Left renal pelvis (tissue), 4 donors: Measurements from ENCODE around the gene TMEM18. TPM values are rescaled to one million over a fixed set of nuclear protein-coding genes. Genes with fewer than 3 reads are reported as not detected.
"Not testable (repeated sequence)": the region's sequence is repeated elsewhere in the genome, so short reads cannot be mapped to it uniquely, and the experiment has no call there.

Experiments
- DNase-seq, 4 donors: peaks; one replicate each; pipeline ENCODE4 v3.0.0-alpha.2; 2013; ENCODE audit warnings: low read depth in 4 of 4, low spot score in 3 of 4
- polyA plus RNA-seq, 4 donors: library from polyadenylated mRNA; unstranded; fragments of 120-200 nt; gene quantifications; one replicate each; pipeline ENCODE4 v1.2.1, GENCODE V29; 2013; ENCODE audit not compliant: insufficient read length in 4 of 4

The TMEM18 gene
- polyA plus RNA-seq, 4 donors: 50.1 to 60.8 (median 56.5) TPM

DNA sequence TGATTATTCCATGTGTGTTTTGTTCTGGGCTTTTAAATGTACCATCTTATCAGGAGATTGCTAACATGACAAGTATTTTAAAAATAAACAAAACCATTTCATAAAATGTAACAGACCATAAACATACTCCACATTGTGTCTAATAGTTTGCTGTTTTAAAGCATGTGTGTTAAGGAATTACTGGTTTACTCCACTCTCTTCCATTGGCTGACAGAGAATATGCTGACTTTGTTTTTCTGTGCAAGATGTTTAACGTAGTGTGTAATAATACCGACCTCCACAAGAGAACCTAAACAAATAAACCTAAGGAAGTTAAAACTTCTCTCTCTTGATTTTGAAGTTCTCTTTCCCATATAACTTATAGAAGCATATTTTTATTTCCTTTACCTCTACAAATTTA lies 17.0 kb upstream of the TMEM18 start:
- DNase-seq: no peak

DNA sequence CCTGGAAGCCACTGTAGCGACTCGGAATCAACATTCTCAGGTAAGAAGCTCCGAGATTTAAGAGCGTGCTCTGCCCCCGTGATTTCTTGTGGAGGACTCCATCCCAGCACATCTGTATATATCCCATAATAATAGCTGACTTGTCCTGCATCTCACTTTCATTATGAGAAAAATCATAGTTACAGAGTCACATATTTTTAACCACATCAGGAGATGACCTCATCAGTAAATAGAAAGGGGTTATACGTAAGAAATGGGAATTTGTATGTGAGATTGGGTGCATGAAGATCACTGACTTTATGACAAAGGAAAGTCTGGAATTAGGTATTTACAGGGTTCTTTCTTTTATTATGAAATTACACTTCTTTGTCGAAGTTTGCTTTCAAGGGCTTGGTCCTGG lies 16.4 kb upstream of the TMEM18 start:
- DNase-seq: no peak

DNA sequence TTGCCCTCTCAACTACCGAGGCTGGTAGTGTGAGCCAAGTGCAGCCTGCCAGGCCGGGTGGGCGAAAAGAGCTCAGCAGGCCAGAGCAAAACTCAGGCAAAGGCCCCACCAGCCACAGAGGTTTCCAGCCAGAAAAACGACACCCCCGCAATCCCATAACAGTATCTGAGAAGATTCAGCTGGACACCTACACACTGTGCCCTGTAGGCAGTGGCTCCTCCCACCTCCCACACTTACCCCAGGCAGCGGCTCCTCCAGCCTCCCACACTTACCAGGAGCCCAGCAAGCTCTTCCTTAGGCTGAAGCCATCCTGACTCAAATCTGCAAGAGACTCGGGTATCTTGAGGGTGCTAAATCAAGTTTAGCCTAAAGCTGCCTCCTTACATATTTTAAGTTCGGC lies 15.6 kb upstream of the TMEM18 start:
- DNase-seq: peak in 1 of 4 donors; percentile 61

DNA sequence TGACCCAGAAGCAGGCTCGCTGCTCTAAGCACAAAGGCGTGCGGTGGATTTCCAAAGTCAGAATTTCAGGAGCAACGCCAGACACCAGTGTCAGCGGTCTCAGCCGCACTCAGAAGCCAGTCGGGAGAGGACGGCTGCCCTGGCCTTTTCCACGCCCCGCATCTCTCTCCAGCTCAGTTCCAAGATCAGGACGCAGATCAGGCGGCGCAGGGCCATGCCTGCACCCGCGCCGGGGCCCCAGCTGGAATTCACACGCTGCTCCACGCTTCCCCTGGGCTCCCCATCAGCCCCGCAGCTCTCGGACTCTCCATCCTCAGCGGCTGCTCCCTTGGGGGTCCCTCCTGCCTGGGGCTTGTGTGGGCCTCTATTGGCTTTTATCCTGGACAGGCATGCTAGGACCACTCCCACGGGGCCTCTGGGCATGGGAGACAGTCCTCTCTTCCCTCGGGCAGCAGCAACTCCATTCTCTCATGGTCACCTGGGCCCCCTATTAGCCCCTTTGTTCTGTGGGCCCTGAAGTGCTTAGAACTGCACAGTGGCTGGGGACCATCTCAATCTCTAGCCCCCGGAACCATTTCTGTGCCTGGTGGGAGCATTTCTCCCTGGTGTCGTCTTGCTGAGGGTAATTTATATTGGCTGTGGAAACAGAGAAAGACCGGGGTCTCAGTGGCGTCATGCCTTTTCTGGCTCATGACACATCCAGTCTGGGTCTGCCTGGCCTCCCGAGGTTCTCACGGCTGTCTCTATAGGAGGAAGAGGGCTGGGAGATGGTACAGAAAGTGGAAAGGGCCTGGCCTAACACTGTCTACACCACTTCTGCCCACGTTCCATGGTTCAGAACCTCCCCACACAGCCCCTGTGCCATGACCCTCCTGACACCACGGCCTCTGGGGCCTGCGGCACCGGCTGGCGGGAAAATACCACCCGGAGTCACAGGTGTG lies 14.9 kb upstream of the TMEM18 start:
- no peak for DNase-seq

DNA sequence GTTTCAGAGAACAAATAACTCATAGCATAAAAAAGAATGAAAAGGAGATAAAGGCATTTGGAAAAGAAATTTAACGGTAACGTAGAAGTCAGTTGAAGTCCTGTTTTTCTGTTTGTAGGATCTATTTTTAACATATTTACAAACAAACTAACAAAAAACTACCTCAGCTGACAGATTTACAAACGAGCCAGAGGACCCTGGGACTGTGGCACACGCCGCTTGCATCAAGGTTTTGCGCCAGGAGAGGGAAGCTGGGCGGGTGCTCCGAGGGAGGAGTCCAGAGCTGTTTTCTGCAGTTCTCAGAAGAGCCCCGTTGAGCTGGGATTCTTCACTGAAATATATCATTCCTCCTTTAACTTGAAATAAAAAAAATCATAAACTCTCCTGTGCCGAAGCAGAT lies 13.6 kb upstream of the TMEM18 start:
- DNase-seq: no peak

DNA sequence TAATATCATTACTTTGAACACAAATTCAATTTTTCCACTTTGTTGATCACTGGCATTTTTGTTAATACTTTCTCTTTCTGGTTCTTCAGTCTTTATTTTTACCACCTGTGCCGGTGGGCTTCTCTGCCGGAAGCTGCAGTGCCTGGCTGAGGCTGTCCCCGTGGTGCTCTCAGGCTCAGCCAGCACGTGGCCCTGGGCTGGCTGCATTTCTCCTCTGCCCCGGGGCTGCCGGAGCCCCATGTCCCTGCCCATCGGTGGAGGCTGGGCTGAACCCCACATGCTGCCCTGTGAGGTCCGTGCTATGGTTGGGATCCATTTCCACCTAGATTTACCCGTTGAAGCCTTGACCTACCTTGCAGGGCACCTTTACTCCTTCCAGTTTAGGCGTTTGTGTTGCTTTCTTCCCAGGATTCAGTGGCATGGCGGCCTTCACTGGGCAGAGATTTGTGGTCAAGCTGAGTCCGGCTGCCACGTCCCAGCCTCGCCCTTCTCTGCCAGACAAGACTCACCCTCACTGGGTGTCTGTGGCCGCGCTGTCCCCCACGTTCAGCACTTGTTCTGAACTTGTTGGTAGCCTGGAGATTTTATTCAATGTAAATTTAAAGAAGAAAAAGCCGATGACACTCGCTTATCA lies 12.8 kb upstream of the TMEM18 start:
- no peak for DNase-seq

DNA sequence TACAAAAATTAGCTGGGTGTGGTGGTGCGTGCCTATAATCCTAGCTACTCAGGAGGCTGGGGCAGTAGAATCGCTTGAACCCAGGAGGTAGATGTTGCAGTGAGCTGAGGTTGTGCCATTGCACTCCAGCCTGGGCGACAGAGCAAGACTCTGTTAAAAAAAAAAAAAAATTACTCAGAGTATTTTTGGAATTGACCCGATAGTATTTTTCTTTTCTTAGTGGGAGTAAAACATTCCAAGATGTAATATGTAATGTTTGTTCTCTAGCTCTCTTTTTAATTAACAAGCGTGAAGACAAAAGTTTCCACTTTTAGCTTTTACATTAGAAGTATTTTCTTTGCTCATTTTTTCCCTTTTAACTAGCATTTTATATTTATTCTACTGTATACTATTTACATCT lies 12.0 kb upstream of the TMEM18 start:
- no peak for DNase-seq

DNA sequence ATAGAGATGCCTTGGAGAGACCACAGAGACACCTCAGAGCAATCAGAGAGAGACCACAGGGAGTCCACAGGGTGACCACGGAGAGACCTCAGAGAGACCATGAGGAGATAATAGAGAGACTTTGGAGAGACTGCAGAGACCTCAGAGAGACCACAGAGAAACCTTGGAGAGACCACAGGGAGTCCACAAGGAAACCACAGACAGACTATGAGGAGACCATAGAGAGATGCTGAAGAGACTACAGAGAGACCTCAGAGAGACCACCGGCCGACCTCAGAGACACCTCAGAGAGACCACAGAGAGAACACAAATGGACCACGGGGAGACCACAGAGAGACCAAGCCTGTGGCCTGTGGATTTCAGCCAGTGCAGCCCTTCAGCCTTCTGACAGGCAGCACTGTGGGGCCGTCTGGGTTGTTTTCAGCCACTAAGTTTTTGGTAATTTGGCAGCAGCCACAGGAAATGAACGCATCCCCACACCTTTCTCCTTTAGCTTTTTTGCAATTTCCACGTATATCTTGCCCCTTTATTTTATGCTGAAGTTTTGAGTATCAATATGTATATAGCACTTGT lies 11.4 kb upstream of the TMEM18 start:
- DNase-seq: no peak

DNA sequence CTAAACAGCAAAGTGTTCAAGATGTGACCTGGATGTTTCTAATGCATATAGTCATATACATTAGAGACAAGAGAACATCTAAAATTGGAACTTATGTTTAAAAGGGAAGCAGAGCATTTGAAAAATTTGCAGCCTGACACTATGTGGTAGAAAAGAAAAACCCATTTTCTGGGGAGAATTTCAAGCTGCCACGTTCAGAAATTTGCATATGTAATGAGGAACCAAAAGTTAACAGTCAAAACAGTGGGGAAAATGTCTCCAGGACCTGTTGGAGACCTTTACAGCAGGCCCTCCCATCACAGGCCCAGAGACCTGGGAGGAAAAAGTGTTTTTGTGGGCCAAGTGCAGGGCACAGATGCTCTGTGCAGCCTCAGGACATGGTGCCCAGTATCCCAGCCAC lies 8.2 kb upstream of the TMEM18 start:
- no peak for DNase-seq

DNA sequence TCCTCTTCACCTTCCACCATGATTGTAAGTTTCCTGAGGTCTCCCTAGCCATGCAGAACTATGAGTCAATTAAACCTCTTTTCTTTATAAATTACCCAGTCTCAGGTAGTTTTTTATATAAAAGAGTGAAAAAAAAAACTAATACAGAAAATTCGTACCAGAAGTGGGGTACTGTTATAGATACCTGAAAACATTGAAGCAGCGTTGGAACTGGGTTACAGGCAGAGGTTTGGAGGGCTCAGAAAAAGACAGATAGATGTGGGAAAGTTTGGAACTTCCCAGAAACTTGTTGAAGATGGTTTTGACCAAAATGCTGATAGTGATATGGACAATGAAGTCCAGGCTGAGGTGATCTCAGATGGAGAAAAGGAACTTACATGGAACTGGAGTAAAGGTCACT lies 7.7 kb upstream of the TMEM18 start:
- DNase-seq: not testable (repeated sequence)

DNA sequence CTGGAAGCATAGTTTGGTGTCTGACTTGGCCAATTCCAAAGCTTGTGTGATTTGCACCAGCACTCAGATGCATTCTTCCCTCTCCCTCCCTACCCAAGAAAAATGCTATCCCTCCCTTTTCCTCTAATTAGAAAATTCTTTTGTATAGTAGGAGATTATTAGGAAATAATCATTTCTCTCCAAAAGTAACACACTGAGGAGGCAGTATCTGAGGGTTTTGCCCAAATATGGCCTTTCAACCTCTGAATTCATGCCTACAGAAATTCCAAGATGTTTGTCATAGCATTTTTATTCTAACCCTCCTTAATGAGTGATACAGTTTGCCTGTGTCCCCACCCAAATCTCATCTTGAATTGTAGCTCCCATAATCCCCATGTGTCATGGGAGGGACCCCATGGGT lies 5.0 kb upstream of the TMEM18 start:
- DNase-seq: no peak

DNA sequence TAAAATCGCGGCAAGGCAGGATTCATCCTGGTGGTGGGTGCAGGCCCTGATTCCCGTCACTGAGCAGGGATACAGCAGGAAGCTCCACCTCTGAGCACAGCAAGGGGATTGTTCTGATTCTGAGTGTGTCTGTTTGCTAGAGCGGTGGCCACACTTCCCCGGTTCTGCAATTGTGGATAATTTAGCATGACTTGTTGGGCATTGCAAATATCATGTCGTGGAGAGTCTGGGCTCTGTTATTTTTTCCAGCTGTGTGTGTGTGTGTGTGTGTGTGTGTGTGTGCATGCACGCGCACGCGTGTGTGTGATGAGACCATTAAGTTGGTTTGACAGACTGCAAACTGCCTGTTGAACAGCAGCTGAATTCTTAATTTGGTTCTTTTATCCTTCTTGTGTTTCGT lies 4.1 kb upstream of the TMEM18 start:
- no peak for DNase-seq

DNA sequence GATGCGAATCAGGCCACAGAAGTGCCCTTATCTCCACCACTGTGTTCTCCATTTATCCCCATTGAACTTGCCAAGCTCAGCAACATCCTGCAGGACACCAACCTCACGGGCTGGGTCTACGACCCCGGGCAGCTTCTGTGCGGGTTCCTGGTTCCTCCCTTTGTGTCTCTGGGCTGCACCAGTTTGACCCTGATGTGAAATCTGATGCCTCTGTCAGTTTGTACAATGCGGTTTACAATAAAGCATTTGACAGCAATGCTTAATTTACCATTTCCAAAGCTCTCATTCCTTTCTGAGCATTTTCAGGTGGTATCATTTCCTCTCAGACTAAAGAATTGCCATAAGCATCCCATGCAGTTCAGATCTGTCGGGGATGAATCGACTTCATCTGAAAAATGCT lies 3.3 kb upstream of the TMEM18 start:
- DNase-seq: no peak

DNA sequence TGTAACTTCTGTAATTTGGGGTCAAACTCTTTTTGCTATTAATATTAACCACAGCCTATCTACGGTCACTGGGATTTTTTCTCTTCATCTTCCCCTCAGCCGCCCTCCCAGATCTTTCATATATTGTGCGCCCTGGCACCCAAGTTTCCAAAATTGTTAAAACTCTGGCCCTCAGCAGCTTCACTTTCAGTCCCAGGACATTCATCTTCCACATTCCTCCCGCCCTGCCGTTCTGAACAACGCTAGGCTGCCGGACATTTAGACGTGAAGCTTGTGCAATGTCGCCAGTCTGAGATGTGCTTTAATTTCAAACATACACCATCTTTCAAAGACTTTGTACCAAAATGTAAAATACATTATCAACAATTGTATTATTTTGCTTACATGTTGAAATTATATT lies 1.8 kb upstream of the TMEM18 start:
- DNase-seq: no peak

DNA sequence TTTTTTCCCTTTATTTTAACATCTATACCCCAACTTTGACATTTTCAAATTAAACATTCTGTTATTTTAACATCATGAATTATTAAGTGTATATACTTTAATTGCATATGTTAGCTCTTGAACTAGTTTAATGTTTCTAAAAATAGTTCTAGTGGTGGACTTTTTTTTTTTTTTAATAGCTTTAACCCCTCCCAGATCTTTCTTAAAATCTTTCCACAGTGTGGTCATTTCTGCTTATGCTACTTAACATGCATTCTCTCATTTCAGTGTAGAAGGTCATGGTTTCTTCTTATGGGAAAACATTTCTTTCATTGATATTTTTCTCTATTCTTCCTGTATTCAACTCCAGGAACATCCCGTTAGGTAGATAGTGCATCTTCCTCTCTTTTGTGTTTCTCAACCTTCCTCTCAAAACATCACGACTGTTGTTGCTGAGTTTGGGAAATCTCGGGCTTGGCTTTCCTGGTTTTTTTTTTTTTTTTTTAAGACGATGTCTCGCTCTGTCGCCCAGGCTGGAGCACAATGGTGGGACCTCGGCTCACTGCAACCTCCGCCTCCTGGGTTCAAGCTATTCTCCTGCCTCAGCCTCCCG lies 849 bp upstream of the TMEM18 start:
- no peak for DNase-seq

DNA sequence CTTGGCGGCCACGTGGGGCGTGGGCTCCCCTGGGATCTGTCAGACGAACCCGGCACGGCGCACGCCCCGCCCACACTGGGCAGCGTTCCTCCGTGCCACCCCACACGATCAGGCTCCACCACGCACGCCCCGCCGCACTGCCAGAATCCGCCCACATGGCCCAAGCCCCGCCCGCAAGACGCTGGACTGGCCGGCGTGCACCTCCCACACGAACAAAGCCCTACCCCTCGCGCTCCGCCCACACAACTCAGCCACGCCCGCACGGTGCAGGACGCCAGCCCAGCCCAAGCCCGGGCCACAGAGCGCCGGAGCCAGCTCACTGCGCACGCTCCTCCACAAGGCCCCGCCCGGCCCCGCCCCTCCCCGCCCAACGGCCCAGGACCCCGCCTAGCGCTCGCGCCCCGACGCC lies 555 bp downstream of the TMEM18 start:
- peak; percentile 89 to 93 (median 92) for DNase-seq

DNA sequence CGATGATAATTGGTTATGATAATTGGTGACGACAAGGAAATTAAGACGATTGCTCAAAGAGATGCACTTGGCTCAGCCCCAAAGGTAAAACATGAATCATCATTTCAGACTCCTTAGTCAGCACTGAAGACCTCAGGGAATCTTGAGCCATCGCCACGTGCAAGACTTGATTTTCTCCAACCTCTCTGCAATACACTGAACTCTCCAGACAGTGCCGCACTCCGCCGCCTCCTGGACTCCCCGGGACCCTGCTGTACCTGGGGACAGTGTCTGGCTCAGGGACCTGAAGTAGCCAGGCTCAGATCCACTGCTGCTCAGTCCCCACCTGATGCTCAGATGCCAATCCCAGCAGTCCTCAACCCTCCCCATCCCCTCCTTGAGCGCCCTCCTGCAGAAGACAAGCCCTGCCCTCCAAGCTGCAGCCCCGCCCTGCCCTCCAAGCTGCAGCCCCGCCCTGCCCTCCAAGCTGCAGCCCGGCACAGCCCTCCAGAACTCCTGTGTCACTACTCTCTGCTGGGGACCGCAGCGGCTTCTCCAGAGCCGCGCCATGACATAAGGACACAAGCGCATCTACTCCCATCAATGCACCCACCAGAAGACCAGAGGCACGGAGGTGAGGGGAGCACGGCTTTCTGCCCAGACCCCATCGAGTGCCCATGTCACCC lies 1.1 kb downstream of the TMEM18 start:
- no peak for DNase-seq

DNA sequence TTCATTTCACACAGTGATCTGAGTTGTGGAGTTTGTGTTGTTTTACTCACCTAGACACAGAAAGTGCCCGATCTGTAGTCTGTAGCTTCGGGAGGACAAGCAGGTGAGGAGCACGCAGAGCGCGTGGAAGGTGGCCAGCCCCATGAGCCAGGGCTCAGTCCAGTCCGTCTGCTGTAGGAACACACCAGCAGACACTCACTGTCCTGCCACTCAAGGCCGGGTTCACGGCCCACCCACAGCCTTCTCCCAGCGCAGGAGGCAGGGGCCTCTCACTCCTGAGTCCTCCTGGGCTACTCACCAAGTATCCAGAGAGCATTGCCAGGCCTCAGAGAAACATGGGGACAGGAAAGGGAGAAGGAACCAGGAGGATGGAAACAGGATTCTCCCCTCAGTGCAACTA lies 1.7 kb downstream of the TMEM18 start:
- DNase-seq: no peak

DNA sequence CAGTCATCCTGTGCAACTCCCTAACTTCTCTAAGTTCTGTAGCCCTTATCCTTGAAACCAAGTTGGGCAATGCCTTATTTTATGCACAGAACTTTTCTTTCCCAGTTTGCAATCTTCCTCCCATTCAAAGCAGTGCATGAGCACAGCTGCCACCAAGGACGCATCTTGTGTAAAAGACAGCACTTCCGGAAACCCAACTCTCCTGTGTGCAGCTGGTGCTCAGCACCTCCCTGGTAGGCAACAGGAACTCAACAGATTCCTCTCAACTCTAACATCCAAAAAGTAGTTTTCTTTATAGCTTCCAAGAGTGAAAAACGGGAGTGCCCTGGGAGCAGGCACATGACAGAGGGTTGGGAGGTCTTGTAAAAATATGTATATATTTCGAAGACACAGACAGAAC lies 2.2 kb downstream of the TMEM18 start:
- no peak for DNase-seq

DNA sequence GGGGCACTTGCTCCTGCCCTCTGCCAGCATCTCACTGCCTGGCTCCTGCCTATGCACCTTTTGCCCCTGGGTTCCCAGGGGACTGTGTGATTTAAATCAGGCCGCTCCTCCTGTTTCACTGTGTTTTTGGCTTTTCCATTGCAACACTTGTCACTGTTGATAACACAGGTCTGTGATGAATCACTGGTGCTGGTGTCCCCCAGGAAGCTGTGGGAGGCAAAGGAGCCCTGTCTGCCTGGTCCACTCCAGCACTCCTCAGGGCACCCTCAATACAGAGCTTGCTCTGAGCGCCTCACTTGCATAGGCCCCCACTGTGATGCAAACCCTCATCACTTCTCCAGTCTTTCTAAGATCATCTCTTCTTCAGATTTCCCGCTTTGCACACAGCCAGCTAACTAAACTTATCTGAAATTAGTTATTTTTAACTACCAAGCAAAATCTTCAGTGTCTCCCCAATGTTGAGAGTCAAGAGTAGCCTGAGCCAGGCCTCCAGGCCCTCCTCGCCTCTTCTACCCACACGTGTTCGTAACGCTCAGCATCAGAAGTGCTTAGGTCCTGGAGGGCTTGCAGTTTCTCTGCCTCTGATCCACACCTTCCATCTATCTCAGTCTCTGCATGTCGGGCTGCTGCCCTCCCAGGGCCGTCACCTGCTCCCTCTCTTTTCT lies 2.8 kb downstream of the TMEM18 start:
- DNase-seq: no peak
